PC-9 (cell line): ENCODE results near the gene GNAI1. TPM values are rescaled to one million over a fixed set of nuclear protein-coding genes. Genes with fewer than 3 reads are reported as not detected.

Source experiments
- BruUV-seq: library from RNA; stranded (reverse); fragments of 400-500 nt; replicated peaks from 2 replicates; lab custom pipeline; 2021; lab: Mats Ljungman, UMichigan
- CTCF ChIA-PET: fragments of 300-600 bp; sonication (Branson Sonifier 250); formaldehyde crosslinking; loops from one replicate; lab custom pipeline; 2022; ENCODE audit warnings: antibody characterized with exemption; lab: Charles Lee
- POLR2A ChIA-PET: fragments of 300-600 bp; sonication (Branson Sonifier 250); formaldehyde crosslinking; loops from one replicate; lab custom pipeline; 2022; ENCODE audit warnings: antibody characterized with exemption; ENCODE audit not compliant: unreplicated experiment; lab: Charles Lee
- DNase-seq, 2 experiments: peaks; one replicate each; pipeline versions ENCODE4 v3.0.0 to v3.0.0-alpha.2; 2015 to 2022; ENCODE audit warnings: mixed read lengths in 1 of 2
- H2AFZ ChIP-seq: fragments of 200-600 bp; sonication (generic); 2 replicates; pipeline ENCODE4 v1.8.1; 2017; ENCODE audit warnings: antibody characterized with exemption
- H3F3A ChIP-seq: fragments of 200-600 bp; sonication (generic); 2 replicates; pipeline ENCODE4 v1.8.1; 2017; ENCODE audit warnings: antibody characterized with exemption, mild to moderate bottlenecking, low read depth; ENCODE audit not compliant: insufficient read depth
- H3K27ac ChIP-seq: fragments of 200-600 bp; sonication (generic); 2 replicates; pipeline ENCODE4 v1.6.1; 2016; ENCODE audit warnings: mixed run types
- H3K27me3 ChIP-seq: fragments of 200-600 bp; sonication (generic); 2 replicates; pipeline ENCODE4 v1.6.1; 2016; ENCODE audit warnings: low read depth, mixed run types; ENCODE audit not compliant: insufficient read depth
- H3K36me3 ChIP-seq: fragments of 200-600 bp; sonication (generic); 2 replicates; pipeline ENCODE4 v1.6.1; 2016; ENCODE audit warnings: low read depth, mixed run types
- H3K4me1 ChIP-seq: fragments of 200-600 bp; sonication (generic); replicated peaks from 2 replicates; pipeline ENCODE4 v1.6.1; 2016; ENCODE audit warnings: mixed run types; ENCODE audit not compliant: insufficient read depth
- H3K4me2 ChIP-seq: fragments of 200-600 bp; sonication (generic); 2 replicates; pipeline ENCODE4 v1.6.1; 2017; ENCODE audit warnings: mixed run types
- H3K4me3 ChIP-seq: fragments of 200-600 bp; sonication (generic); 2 replicates; pipeline ENCODE4 v1.6.1; 2016; ENCODE audit warnings: mixed run types
- H3K79me2 ChIP-seq: fragments of 200-600 bp; sonication (generic); 2 replicates; pipeline ENCODE4 v1.6.1; 2017; ENCODE audit warnings: low read depth, mixed run types
- H3K9me2 ChIP-seq: fragments of 200-600 bp; sonication (generic); 2 replicates; pipeline ENCODE4 v1.8.1; 2017; ENCODE audit warnings: mild to moderate bottlenecking; ENCODE audit not compliant: insufficient read depth
- H3K9me3 ChIP-seq: fragments of 200-600 bp; sonication (generic); 2 replicates; pipeline ENCODE4 v1.8.1; 2016; ENCODE audit warnings: low read depth; ENCODE audit not compliant: insufficient read depth
- H4K20me1 ChIP-seq: fragments of 200-600 bp; sonication (generic); 2 replicates; pipeline ENCODE4 v1.8.1; 2017; ENCODE audit not compliant: insufficient read depth
- EZH2 ChIP-seq: fragments of 200-600 bp; sonication (generic); IDR thresholded peaks from 2 replicates; pipeline ENCODE4 v1.8.0; 2017; ENCODE audit warnings: antibody characterized with exemption, low read depth
- intact Hi-C: fragments of 100-400 bp; cut with micrococcal nuclease; formaldehyde crosslinking; loops from one replicate; pipeline ENCODE4 v1.10.0; 2022; ENCODE audit not compliant: unreplicated experiment
- total RNA-seq: library from RNA; stranded (reverse); gene quantifications from 2 replicates; pipeline ENCODE4 v1.2.3, GENCODE V29; 2021
- TF ChIP-seq, protein P1 (sequence below): fragments of 200-600 bp; sonication (generic); conservative IDR thresholded peaks from 2 replicates; pipeline ENCODE4 v1.6.1; 2017; ENCODE audit warnings: mixed run types, antibody characterized with exemption, mild to moderate bottlenecking, moderate library complexity

The GNAI1 gene
- total RNA-seq, 1 experiment from 2014 or later: 16.8 TPM

DNA sequence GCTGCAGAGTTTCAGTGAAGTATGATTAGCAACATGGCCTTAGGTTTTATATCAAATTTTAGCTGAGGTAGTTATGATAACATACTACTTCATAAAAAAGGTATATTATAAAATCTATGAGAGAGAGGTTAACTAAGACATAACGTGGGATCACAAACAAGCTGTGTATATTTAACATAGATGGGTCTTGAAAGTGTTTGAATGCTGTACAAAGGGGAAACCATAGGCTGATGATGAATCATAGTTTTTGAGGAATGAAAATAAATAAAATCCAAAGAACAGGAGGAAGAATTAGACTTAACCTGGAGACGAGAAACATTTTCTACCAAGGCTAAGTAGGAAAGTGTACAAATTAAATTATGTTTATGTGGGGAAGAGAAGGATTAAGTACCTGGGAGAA lies 119.0 kb downstream of the GNAI1 start:
- Histone ChIP-seq H3F3A (no peaks in the 10 kb centered on the region), H3K27ac (no peak overlapping the region), H3K27me3 (no peaks in the 10 kb centered on the region), H3K4me3 (no peak overlapping the region), H3K79me2 (no peaks in the 10 kb centered on the region), H2AFZ (peak overlapping the region; percentile 17; the same call in 1 of the 2 replicates), H4K20me1 (no peaks in the 10 kb centered on the region), H3K4me1 (peaks cover 10% of the 10 kb centered on the region), H3K4me2 (0 out of 2 replicates have a peak overlapping the region, but pooled peaks have one; percentile 5), H3K36me3 (no peaks in the 10 kb centered on the region), H3K9me3 (no peaks in the 10 kb centered on the region), H3K9me2 (no peaks in the 10 kb centered on the region)
- ChIA-PET POLR2A (interaction anchor here (0.6 kb wide), 1 partner anchor 35 kb away, joined by 5 read pairs; no protein-coding TSS in a partner anchor), CTCF (no interaction called here)
- TF ChIP-seq, protein P1, sequence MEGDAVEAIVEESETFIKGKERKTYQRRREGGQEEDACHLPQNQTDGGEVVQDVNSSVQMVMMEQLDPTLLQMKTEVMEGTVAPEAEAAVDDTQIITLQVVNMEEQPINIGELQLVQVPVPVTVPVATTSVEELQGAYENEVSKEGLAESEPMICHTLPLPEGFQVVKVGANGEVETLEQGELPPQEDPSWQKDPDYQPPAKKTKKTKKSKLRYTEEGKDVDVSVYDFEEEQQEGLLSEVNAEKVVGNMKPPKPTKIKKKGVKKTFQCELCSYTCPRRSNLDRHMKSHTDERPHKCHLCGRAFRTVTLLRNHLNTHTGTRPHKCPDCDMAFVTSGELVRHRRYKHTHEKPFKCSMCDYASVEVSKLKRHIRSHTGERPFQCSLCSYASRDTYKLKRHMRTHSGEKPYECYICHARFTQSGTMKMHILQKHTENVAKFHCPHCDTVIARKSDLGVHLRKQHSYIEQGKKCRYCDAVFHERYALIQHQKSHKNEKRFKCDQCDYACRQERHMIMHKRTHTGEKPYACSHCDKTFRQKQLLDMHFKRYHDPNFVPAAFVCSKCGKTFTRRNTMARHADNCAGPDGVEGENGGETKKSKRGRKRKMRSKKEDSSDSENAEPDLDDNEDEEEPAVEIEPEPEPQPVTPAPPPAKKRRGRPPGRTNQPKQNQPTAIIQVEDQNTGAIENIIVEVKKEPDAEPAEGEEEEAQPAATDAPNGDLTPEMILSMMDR: no peak
- TF ChIP-seq EZH2: no peak
- intact Hi-C loops: no loop called here
- no TSS peak for BruUV-seq
- DNase-seq: no peak

DNA sequence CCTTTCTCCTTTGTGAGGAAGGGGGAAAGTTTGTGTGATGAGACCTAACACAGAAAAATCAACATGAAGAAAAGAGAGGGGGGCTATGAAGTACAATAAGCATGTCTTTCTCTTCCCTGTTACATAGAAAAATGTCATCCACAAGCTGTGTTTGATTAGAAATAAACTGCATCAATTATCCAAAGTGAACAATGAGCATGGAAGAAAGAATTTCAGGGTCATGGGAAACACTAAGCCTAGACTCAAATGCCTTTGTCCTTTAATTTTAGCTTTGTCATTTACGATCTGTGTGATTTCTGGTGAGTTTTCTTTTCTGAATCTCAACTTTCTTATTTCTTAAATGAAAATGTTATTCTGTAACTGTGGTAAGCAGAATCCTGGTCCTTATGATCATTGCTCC lies 121.0 kb downstream of the GNAI1 start:
- H3K4me1 ChIP-seq: peaks cover 10% of the 10 kb centered on the region
- H3K4me3 ChIP-seq: no peak overlapping the region
- TF ChIP-seq, protein P1: no peak
- no peak for TF ChIP-seq EZH2
- no peaks in the 10 kb centered on the region for H3K9me2 ChIP-seq
- ChIA-PET POLR2A (no interaction called here), CTCF (no interaction called here)
- no peak overlapping the region for H3K4me2 ChIP-seq
- no TSS peak for BruUV-seq
- no peaks in the 10 kb centered on the region for H4K20me1 ChIP-seq
- no peaks in the 10 kb centered on the region for H3K79me2 ChIP-seq
- no peak overlapping the region for H2AFZ ChIP-seq
- no peaks in the 10 kb centered on the region for H3F3A ChIP-seq
- no peaks in the 10 kb centered on the region for H3K9me3 ChIP-seq
- DNase-seq: no peak
- no peak overlapping the region for H3K27ac ChIP-seq
- H3K27me3 ChIP-seq: no peaks in the 10 kb centered on the region
- intact Hi-C loops: no loop called here
- no peaks in the 10 kb centered on the region for H3K36me3 ChIP-seq

DNA sequence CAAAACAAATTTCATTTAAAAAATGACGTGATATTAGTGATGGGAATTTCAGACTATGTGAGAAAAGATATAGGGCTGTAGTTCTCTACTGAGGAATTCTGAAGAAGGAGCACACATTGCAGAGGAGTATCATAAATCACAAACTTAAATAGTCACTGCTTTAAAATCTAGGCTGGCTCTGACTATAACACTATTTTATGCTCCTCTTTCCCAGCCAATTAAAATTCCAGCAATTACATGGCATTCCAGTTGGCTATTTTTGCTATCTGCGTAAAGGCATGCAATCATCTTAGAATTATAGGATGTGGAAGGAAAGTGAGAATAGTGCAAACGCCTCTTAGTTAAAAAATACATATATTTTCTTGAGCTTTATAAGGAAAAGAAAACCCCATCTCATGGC lies 123.1 kb downstream of the GNAI1 start:
- H3K9me2 ChIP-seq: no peaks in the 10 kb centered on the region
- no peak overlapping the region for H3K4me3 ChIP-seq
- no peaks in the 10 kb centered on the region for H3F3A ChIP-seq
- BruUV-seq: no TSS peak
- H3K9me3 ChIP-seq: no peaks in the 10 kb centered on the region
- ChIA-PET POLR2A (no interaction called here), CTCF (no interaction called here)
- H3K27ac ChIP-seq: no peak overlapping the region
- H3K27me3 ChIP-seq: no peaks in the 10 kb centered on the region
- intact Hi-C loops: no loop called here
- no peaks in the 10 kb centered on the region for H3K79me2 ChIP-seq
- TF ChIP-seq, protein P1: no peak
- TF ChIP-seq EZH2: no peak
- H3K4me2 ChIP-seq: no peak overlapping the region
- H3K4me1 ChIP-seq: peaks cover 10% of the 10 kb centered on the region
- no peaks in the 10 kb centered on the region for H4K20me1 ChIP-seq
- DNase-seq: no peak
- no peak overlapping the region for H2AFZ ChIP-seq
- H3K36me3 ChIP-seq: no peaks in the 10 kb centered on the region
